KMS-11 (cell line): ENCODE results near the gene USP21.

Experiments
- H2AFZ ChIP-seq: fragments of 200-600 bp; sonication (generic); 2 replicates; pipeline ENCODE4 v1.6.1; 2016; ENCODE audit warnings: antibody characterized with exemption, mixed run types, low read depth
- H3K27ac ChIP-seq: fragments of 200-600 bp; sonication (generic); 2 replicates; pipeline ENCODE4 v1.6.1; 2016; ENCODE audit warnings: mild to moderate bottlenecking, mixed run types
- H3K27me3 ChIP-seq: fragments of 200-600 bp; sonication (generic); 2 replicates; pipeline ENCODE4 v1.6.1; 2017; ENCODE audit warnings: mild to moderate bottlenecking, low read depth, mixed run types, moderate library complexity; ENCODE audit not compliant: insufficient read depth
- H3K36me3 ChIP-seq: fragments of 200-600 bp; sonication (generic); 2 replicates; pipeline ENCODE4 v1.6.1; 2017; ENCODE audit warnings: mild to moderate bottlenecking, mixed run types; ENCODE audit not compliant: insufficient read depth
- H3K4me1 ChIP-seq: fragments of 200-600 bp; sonication (generic); 2 replicates; pipeline ENCODE4 v1.6.1; 2016; ENCODE audit warnings: mild to moderate bottlenecking, low read depth, mixed run types; ENCODE audit not compliant: poor library complexity, severe bottlenecking
- H3K4me2 ChIP-seq: fragments of 200-600 bp; sonication (generic); 2 replicates; pipeline ENCODE4 v1.7.0; 2016; ENCODE audit warnings: mild to moderate bottlenecking, mixed run types
- H3K4me3 ChIP-seq: fragments of 200-600 bp; sonication (generic); IDR thresholded peaks from 2 replicates; pipeline ENCODE4 v1.6.1; 2017; ENCODE audit warnings: low read depth, low read length, mixed read lengths; ENCODE audit not compliant: insufficient read depth
- H3K79me2 ChIP-seq: fragments of 200-600 bp; sonication (generic); 2 replicates; pipeline ENCODE4 v1.6.1; 2016; ENCODE audit warnings: low read depth, mixed run types; ENCODE audit not compliant: insufficient read depth
- H3K9ac ChIP-seq: fragments of 200-600 bp; sonication (generic); 2 replicates; pipeline ENCODE4 v1.6.1; 2016; ENCODE audit warnings: mild to moderate bottlenecking, mixed run types
- H4K20me1 ChIP-seq: fragments of 200-600 bp; sonication (generic); 2 replicates; pipeline ENCODE4 v1.6.1; 2016; ENCODE audit warnings: mild to moderate bottlenecking, mixed run types; ENCODE audit not compliant: insufficient read depth
- TF ChIP-seq, protein P1 (sequence below): fragments of 200-600 bp; sonication (generic); conservative IDR thresholded peaks from 2 replicates; pipeline ENCODE4 v1.6.1; 2017; ENCODE audit warnings: low read depth, mild to moderate bottlenecking, antibody characterized with exemption, low read length, moderate library complexity, mixed read lengths

Gene USP21

DNA sequence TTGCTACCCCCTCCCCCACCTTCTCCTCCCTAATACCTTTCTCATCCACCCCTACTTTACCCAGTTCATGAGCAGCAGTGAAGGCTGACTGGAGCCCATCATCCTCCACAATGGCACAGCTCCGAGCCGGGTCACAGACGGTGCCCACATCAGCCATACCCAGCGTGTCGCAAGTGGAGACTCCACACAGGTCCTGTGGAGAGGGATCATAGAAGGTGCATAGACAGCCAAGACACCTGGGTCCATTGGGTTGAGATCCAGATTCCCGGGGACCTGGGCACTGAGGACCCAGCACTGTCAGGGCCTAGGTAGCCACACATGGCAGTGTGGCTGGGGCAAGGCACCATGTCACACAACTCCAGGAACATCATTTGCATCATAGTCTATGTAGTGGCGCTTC is 36.8 kb downstream of the USP21 start:
- Histone ChIP-seq H3K79me2 (no peaks in the 10 kb centered on the region), H3K27me3 (no peaks in the 10 kb centered on the region; the same call in 1 of the 2 replicates), H4K20me1 (no peaks in the 10 kb centered on the region), H2AFZ (no peak overlapping the region), H3K36me3 (no peaks in the 10 kb centered on the region), H3K4me1 (peaks cover 14% of the 10 kb centered on the region), H3K27ac (no peak overlapping the region), H3K4me3 (no peak overlapping the region), H3K4me2 (no peak overlapping the region), H3K9ac (no peak overlapping the region)
- TF ChIP-seq, protein P1, sequence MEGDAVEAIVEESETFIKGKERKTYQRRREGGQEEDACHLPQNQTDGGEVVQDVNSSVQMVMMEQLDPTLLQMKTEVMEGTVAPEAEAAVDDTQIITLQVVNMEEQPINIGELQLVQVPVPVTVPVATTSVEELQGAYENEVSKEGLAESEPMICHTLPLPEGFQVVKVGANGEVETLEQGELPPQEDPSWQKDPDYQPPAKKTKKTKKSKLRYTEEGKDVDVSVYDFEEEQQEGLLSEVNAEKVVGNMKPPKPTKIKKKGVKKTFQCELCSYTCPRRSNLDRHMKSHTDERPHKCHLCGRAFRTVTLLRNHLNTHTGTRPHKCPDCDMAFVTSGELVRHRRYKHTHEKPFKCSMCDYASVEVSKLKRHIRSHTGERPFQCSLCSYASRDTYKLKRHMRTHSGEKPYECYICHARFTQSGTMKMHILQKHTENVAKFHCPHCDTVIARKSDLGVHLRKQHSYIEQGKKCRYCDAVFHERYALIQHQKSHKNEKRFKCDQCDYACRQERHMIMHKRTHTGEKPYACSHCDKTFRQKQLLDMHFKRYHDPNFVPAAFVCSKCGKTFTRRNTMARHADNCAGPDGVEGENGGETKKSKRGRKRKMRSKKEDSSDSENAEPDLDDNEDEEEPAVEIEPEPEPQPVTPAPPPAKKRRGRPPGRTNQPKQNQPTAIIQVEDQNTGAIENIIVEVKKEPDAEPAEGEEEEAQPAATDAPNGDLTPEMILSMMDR, result no peak

GRCh38 chr1:161196521-161197451 is 37.5 kb downstream of the USP21 start:
- TF ChIP-seq, protein P1, result no peak
- Histone ChIP-seq H3K27me3 (no peaks in the 10 kb centered on the region; the same call in 1 of the 2 replicates), H2AFZ (no peak overlapping the region), H3K36me3 (no peaks in the 10 kb centered on the region), H3K79me2 (no peaks in the 10 kb centered on the region), H3K27ac (no peak overlapping the region), H3K4me3 (no peak overlapping the region), H3K9ac (no peak overlapping the region), H3K4me1 (peaks cover 20% of the 10 kb centered on the region), H3K4me2 (no peak overlapping the region), H4K20me1 (no peaks in the 10 kb centered on the region)

GRCh38 chr1:161197560-161198193 is 38.4 kb downstream of the USP21 start:
- H3K4me1 ChIP-seq, result peaks cover 12% of the 10 kb centered on the region
- no peaks in the 10 kb centered on the region for H3K36me3 ChIP-seq
- H2AFZ ChIP-seq, result no peak overlapping the region
- no peaks in the 10 kb centered on the region for H4K20me1 ChIP-seq
- no peak overlapping the region for H3K27ac ChIP-seq
- H3K4me2 ChIP-seq, result no peak overlapping the region
- H3K4me3 ChIP-seq, result no peak overlapping the region
- no peak overlapping the region for H3K9ac ChIP-seq
- H3K79me2 ChIP-seq, result peaks cover 4% of the 10 kb centered on the region; the same call in 1 of the 2 replicates
- TF ChIP-seq, protein P1, result no peak
- H3K27me3 ChIP-seq, result no peaks in the 10 kb centered on the region; the same call in 1 of the 2 replicates

DNA sequence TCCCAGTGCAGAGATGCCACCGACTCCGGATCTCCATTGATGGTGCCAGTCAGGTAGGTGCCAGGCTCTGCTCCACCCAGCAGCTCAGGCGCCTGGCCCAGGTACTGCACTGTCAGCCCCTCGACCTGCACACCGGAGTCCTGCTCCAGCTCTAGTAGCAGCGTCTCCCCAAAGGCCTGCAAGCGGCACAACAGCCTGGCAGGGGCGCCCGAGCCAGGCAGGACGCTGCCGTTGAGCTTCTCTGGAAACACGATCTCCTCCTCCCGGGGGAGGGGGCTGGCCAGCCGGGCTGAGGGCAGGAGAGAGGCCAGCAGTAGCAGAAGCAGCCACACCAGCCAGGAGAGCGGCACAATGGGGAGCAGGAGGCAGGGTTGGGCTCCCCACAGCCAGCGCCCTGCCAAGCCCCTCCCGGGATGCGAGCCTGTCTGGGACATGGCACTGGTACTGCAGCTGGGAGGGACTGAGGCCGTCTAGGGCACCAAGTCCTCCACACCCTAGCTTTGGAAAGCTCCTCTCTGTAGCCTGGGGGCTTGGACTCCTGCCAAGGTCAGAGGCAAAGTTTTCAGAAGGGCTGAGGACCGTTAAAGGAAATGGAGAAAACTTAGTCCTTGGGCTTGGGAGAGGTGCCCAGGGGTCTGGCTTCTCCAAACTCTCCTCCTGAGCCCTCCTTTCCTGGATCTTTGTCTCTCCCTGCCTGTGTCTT is 39.0 kb downstream of the USP21 start:
- H3K36me3 ChIP-seq, result no peaks in the 10 kb centered on the region
- H4K20me1 ChIP-seq, result no peaks in the 10 kb centered on the region
- TF ChIP-seq, protein P1, result no peak
- H3K4me2 ChIP-seq, result no peak overlapping the region
- H3K9ac ChIP-seq, result no peak overlapping the region
- peaks cover 16% of the 10 kb centered on the region for H3K4me1 ChIP-seq
- peaks cover 11% of the 10 kb centered on the region; the same call in 1 of the 2 replicates for H3K79me2 ChIP-seq
- H2AFZ ChIP-seq, result no peak overlapping the region
- H3K27me3 ChIP-seq, result no peaks in the 10 kb centered on the region; the same call in 1 of the 2 replicates
- no peak overlapping the region for H3K27ac ChIP-seq
- H3K4me3 ChIP-seq, result no peak overlapping the region
